Mucosa of gallbladder (tissue), 1 donor: ENCODE results near the gene LCE4A. TPM values are rescaled to one million over a fixed set of nuclear protein-coding genes. Genes with fewer than 3 reads are reported as not detected.
"Not testable (repeated sequence)": the region's sequence is repeated elsewhere in the genome, so short reads cannot be mapped to it uniquely, and the experiment has no call there.

Source experiments
- DNase-seq: peaks from one replicate; pipeline ENCODE4 v3.0.0-alpha.2; 2020; ENCODE audit warnings: low spot score
- total RNA-seq: library from RNA; stranded (reverse); gene quantifications from one replicate; pipeline ENCODE4 v1.2.1, GENCODE V29; 2021
- donor health status: DM: no; HTN: no; CAD: no.

Gene LCE4A
- not detected for total RNA-seq

GRCh38 chr1:152707860-152708259, at the start of gene LCE4A:
Gene LCE4A, plus strand, starts transcription at chr1:152708160. Its CDS starts 916 bp downstream, at chr1:152709076.
- no peak for DNase-seq

GRCh38 chr1:152658649-152659048, 49.3 kb upstream of the LCE4A start:
- DNase-seq = no peak

- no peak for DNase-seq
Observed at GRCh38 chr1:152663098-152663497, 44.9 kb upstream of the LCE4A start, which contains the start of gene LCE2D. Gene LCE2D, plus strand, starts transcription at chr1:152663380. Its CDS starts 726 bp downstream, at chr1:152664106.

GRCh38 chr1:152666171-152666570, 41.8 kb upstream of the LCE4A start:
- DNase-seq = not testable (repeated sequence)

- no peak for DNase-seq
Observed at GRCh38 chr1:152667648-152668047, 40.3 kb upstream of the LCE4A start.

GRCh38 chr1:152673016-152673415, 34.9 kb upstream of the LCE4A start:
- DNase-seq = no peak

- not testable (repeated sequence) for DNase-seq
Observed at GRCh38 chr1:152674983-152675382, 33.0 kb upstream of the LCE4A start, which contains the start of gene LCE2C. Gene LCE2C, plus strand, starts transcription at chr1:152675279. Its CDS starts 737 bp downstream, at chr1:152676016.

- peak; percentile 16 for DNase-seq
Observed at GRCh38 chr1:152679459-152679858, 28.5 kb upstream of the LCE4A start.

- no peak for DNase-seq
Observed at GRCh38 chr1:152681616-152682015, 26.3 kb upstream of the LCE4A start.

- DNase-seq = no peak
Observed at GRCh38 chr1:152683846-152684245, 24.1 kb upstream of the LCE4A start.

GRCh38 chr1:152685823-152686222, 22.1 kb upstream of the LCE4A start, which contains the start of gene LCE2B:
Gene LCE2B, plus strand, starts transcription at chr1:152686123. Its CDS starts 721 bp downstream, at chr1:152686844.
- not testable (repeated sequence) for DNase-seq

GRCh38 chr1:152697701-152698600, 10.0 kb upstream of the LCE4A start, which contains the start of gene LCE2A:
Gene LCE2A, plus strand, starts transcription at chr1:152698345. Its CDS starts 557 bp downstream, at chr1:152698902.
- DNase-seq = no peak

GRCh38 chr1:152699746-152700145, 8.2 kb upstream of the LCE4A start:
- no peak for DNase-seq

GRCh38 chr1:152718238-152718637, 10.3 kb downstream of the LCE4A start:
- no peak for DNase-seq

GRCh38 chr1:152725261-152725660, 17.3 kb downstream of the LCE4A start:
- DNase-seq = no peak

GRCh38 chr1:152728986-152729385, 21.0 kb downstream of the LCE4A start:
- DNase-seq = no peak

- no peak for DNase-seq
Observed at GRCh38 chr1:152735648-152736047, 27.7 kb downstream of the LCE4A start.

GRCh38 chr1:152737997-152738396, 30.0 kb downstream of the LCE4A start:
- DNase-seq = no peak

- no peak for DNase-seq
Observed at GRCh38 chr1:152739841-152740240, 31.9 kb downstream of the LCE4A start.

- DNase-seq = no peak
Observed at GRCh38 chr1:152741656-152742055, 33.7 kb downstream of the LCE4A start.

GRCh38 chr1:152743371-152744145, 35.6 kb downstream of the LCE4A start:
- DNase-seq = no peak

GRCh38 chr1:152745289-152745704, 37.3 kb downstream of the LCE4A start:
- DNase-seq = no peak
